HG03342 (cell line): ENCODE measurements around the gene KAT2A.

Experiments used
- ATAC-seq: cut with Tn5 transposase; IDR thresholded peaks from one replicate; pipeline ENCODE4 v1.9.1; 2021; ENCODE audit warnings: mild to moderate bottlenecking, moderate library complexity; ENCODE audit not compliant: unreplicated experiment

The KAT2A gene

DNA sequence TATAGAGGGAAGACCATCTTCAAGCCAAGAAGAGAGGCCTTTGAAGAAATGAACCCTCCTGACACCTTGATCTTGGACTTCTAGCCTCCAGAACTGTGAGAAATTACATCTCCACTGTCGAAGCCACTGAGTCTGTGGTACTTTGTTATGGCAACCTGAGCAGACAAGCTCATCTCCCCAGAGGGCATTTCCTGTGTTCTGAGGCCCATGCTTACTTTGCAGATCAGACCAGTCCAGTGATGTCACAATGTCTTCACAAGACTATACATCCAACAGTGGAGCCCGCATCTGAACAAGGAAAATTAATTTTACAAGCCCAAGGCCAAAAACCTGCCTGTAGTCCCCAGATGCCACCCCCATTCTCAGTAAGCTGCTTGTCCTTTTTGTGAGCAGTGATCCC, 56.0 kb downstream of the KAT2A start:
- no peak for ATAC-seq
